ENCODE results near the gene SV2C.

The SV2C gene

GRCh38 chr5:76388791-76389512 lies 305.8 kb downstream of the SV2C start:
- DNase-seq, result no peak

- no peak for DNase-seq
Measured at GRCh38 chr5:76389513-76390154, 306.5 kb downstream of the SV2C start.

GRCh38 chr5:76391014-76391413 lies 307.8 kb downstream of the SV2C start:
- DNase-seq, result no peak

- no peak for DNase-seq
Measured at GRCh38 chr5:76393035-76393680, 310.0 kb downstream of the SV2C start.

- DNase-seq, result no peak
Measured at GRCh38 chr5:76397200-76397599, 314.0 kb downstream of the SV2C start.

GRCh38 chr5:76399268-76399667 lies 316.1 kb downstream of the SV2C start:
- no peak for DNase-seq

GRCh38 chr5:76400466-76400865 lies 317.3 kb downstream of the SV2C start:
- DNase-seq, result no peak

- DNase-seq, result no peak
Measured at GRCh38 chr5:76401801-76402250, 318.6 kb downstream of the SV2C start.

- no peak for DNase-seq
Measured at GRCh38 chr5:76402251-76402885, 319.2 kb downstream of the SV2C start.

- DNase-seq, result no peak
Measured at GRCh38 chr5:76402886-76403765, 319.9 kb downstream of the SV2C start, which contains the start of gene IQGAP2. TSS of gene IQGAP2 (plus strand) at chr5:76403285. CDS start at chr5:76403546, 261 bp downstream.

Measured in NCI-H2227 treated with DMSO at 0.1 percent for 48 hours (cell line).